ENCODE data around the gene CRYBB1.

The CRYBB1 gene

GRCh38 chr22:26623984-26624383 is 6.2 kb upstream of the CRYBB1 start:
- no peak overlapping the region for H3K4me3 ChIP-seq (ENCODE audit: low read depth, low read length)
- TF ChIP-seq CTCF (conservative IDR thresholded peaks at IDR 0.05; ENCODE audit: low read depth, low read length) = no peak
- DNase-seq (ENCODE audit: low read depth) = no peak

GRCh38 chr22:26621663-26622062 is 3.8 kb upstream of the CRYBB1 start, which contains the start of gene CRYBA4:
Gene CRYBA4, plus strand, starts transcription at chr22:26621963. Its CDS starts 634 bp downstream, at chr22:26622597.
- no peak within 1 kb of the TSS for H3K4me3 ChIP-seq (ENCODE audit: low read depth, low read length)
- no peak for TF ChIP-seq CTCF (conservative IDR thresholded peaks at IDR 0.05; ENCODE audit: low read depth, low read length)

GRCh38 chr22:26620197-26620596 is 2.4 kb upstream of the CRYBB1 start:
- no peak overlapping the region for H3K4me3 ChIP-seq (ENCODE audit: low read depth, low read length)
- DNase-seq (ENCODE audit: low read depth) = no peak
- no peak for TF ChIP-seq CTCF (conservative IDR thresholded peaks at IDR 0.05; ENCODE audit: low read depth, low read length)

More at GRCh38 chr22:26621663-26622062, 3.8 kb upstream of the CRYBB1 start, which contains the start of gene CRYBA4:
- DNase-seq (ENCODE audit: low read depth) = no peak

GRCh38 chr22:26619510-26619909 is 1.7 kb upstream of the CRYBB1 start:
- DNase-seq (ENCODE audit: low read depth) = no peak
- TF ChIP-seq CTCF (conservative IDR thresholded peaks at IDR 0.05; ENCODE audit: low read depth, low read length) = no peak
- no peak overlapping the region for H3K4me3 ChIP-seq (ENCODE audit: low read depth, low read length)

GRCh38 chr22:26618455-26618854 is 628 bp upstream of the CRYBB1 start:
- DNase-seq (ENCODE audit: low read depth) = no peak
- H3K4me3 ChIP-seq (ENCODE audit: low read depth, low read length) = no peak overlapping the region
- TF ChIP-seq CTCF (conservative IDR thresholded peaks at IDR 0.05; ENCODE audit: low read depth, low read length) = no peak

- DNase-seq (ENCODE audit: low read depth) = no peak
- H3K4me3 ChIP-seq (ENCODE audit: low read depth, low read length) = no peak overlapping the region
- no peak for TF ChIP-seq CTCF (conservative IDR thresholded peaks at IDR 0.05; ENCODE audit: low read depth, low read length)
These were observed 1.2 kb downstream of the CRYBB1 start for GRCh38 chr22:26616650-26617049.

- DNase-seq (ENCODE audit: low read depth) = no peak
- H3K4me3 ChIP-seq (ENCODE audit: low read depth, low read length) = no peak overlapping the region
- TF ChIP-seq CTCF (conservative IDR thresholded peaks at IDR 0.05; ENCODE audit: low read depth, low read length) = no peak
These were observed 1.9 kb downstream of the CRYBB1 start for GRCh38 chr22:26615830-26616435.

Measured in choroid plexus epithelial cell (primary cell).